HG03108 (cell line): Measurements from ENCODE around the gene EPHB2.
"Not testable (repeated sequence)": the region's sequence is repeated elsewhere in the genome, so short reads cannot be mapped to it uniquely, and the experiment has no call there.

Experiments
- ATAC-seq: cut with Tn5 transposase; IDR thresholded peaks from one replicate; pipeline ENCODE4 v1.9.1; 2021; ENCODE audit warnings: moderate library complexity; ENCODE audit not compliant: unreplicated experiment

The EPHB2 gene

GRCh38 chr1:22710701-22711049 is at the start of gene EPHB2:
EPHB2 (plus strand) TSS chr1:22710839; CDS start chr1:22710983, 144 bp downstream.
- ATAC-seq: no peak

DNA sequence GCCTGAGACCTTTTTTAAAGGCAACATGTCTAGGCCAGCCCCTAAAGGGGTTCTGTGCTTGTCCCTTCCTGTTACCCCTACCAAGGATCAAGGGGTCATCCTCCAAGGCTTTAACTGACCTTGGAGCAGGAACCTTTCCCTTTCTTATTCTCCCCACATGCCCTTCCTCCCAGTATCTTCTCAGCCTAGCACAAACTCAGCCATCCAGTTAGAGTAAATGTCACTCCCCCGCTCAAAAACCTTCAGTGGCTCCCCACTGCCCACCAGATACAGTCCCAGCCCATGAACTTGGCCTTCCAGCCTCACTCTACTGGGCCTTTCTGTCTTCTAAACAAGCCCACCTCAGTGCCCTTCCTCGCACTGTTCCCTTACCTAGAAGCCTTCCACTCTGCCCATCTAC is 48.8 kb upstream of the EPHB2 start:
- no peak for ATAC-seq

- ATAC-seq: no peak
Observed at GRCh38 chr1:22662318-22662717, 48.3 kb upstream of the EPHB2 start.

GRCh38 chr1:22662986-22663408 is 47.6 kb upstream of the EPHB2 start:
- ATAC-seq: no peak

- no peak for ATAC-seq
Observed at GRCh38 chr1:22665752-22666151, 44.9 kb upstream of the EPHB2 start.

DNA sequence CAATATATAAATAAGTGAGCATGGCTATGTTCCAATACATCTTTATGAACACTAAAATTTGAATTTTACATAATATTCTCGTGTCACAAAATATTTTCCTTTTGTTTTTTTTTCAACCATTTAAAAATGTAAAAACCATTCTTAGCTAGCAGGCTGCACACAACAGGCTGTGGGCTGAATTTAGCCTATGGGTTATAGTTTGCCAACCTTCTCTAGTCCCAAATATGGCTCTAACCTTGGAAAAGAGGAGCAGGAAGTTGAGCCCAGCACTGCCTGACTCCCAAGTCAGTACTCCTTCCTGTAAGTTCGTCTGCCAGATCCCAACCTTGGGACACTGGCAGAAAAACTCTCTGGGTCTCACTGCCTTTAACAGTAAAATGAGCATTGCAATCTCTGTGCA is 44.2 kb upstream of the EPHB2 start:
- no peak for ATAC-seq

- not testable (repeated sequence) for ATAC-seq
Observed at GRCh38 chr1:22668840-22669239, 41.8 kb upstream of the EPHB2 start.

GRCh38 chr1:22670352-22670975 is 40.2 kb upstream of the EPHB2 start:
- ATAC-seq: no peak

DNA sequence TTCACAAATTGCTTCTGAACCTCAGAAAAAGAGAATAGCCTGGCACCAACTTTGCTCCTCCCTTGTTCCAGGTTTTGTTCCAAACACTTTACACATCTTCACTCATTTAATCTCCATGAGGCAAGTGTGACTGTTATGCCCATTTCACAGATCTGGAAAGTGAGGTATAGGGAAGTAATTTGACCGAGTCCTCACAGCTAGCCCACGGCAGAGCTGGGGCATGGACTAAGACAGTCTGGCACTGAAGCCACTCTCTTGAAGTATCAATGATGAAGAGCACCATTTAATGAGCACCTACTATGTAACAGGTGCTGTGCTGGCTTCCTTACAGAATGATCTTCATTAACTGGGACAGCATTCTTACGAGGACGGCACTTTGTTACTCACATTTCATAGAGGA is 38.6 kb upstream of the EPHB2 start:
- ATAC-seq: no peak

DNA sequence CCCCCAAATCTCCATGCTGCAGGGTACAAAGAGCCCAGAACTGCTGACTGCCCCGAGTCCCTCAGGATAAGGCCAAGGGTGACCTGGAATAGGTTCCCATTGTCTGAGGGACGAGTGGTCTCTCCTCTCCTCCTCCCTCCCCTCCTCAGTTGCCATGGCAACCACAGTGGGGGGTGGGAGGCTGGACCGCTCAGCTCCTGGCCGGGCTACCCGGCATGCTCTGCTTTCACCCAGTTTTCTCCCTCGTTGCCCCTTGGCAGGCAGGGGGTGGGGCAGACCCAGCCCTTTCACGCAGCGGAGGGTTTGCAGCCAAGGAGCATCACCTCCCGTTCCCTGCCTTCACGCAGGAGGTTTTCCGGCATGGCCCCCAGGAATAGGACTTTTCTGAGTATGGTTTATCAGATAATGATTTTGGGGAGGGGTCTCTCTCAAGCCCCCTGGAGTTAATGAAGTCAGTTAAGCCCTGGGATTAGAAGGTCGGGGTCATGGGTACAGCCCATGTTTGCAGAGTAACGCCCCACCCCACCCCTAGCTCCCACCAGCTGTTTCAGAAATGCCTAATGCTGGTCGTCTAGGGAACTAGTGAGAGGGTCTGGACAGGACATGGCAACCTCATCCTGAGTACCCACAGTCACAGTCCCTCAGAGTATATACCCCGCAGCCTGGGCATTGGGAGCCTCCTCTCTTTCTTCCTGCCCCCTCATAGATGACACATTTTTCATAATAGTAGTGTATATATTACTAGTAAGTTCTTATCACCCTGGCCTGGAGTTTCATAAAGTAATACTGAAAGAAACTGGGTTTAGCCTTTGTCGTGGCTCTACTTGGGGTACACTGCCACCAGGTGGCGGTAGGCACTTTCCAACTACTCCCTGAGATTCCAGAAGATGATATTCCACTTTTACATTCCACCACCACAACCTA is 36.9 kb upstream of the EPHB2 start:
- ATAC-seq: no peak

- no peak for ATAC-seq
Observed at GRCh38 chr1:22674410-22674749, 36.3 kb upstream of the EPHB2 start.

DNA sequence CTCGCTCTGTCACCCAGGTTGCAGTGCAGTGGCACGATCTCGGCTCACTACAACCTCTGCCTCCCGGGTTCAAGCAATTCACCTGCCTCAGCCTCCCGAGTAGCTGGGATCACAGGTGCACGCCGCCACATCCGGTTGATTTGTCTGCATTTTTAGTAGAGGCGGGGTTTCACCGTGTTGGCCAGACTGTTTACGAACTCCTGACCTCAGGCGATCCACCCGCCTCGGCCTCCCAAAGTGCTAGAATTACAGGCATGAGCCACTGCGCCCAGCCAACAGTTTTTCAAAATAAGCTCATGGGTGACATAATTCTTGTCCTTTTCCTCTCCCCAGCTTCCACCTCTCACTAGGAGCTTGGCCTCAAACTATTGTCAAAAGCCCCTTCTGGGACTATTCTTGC is 34.5 kb upstream of the EPHB2 start:
- ATAC-seq: not testable (repeated sequence)

DNA sequence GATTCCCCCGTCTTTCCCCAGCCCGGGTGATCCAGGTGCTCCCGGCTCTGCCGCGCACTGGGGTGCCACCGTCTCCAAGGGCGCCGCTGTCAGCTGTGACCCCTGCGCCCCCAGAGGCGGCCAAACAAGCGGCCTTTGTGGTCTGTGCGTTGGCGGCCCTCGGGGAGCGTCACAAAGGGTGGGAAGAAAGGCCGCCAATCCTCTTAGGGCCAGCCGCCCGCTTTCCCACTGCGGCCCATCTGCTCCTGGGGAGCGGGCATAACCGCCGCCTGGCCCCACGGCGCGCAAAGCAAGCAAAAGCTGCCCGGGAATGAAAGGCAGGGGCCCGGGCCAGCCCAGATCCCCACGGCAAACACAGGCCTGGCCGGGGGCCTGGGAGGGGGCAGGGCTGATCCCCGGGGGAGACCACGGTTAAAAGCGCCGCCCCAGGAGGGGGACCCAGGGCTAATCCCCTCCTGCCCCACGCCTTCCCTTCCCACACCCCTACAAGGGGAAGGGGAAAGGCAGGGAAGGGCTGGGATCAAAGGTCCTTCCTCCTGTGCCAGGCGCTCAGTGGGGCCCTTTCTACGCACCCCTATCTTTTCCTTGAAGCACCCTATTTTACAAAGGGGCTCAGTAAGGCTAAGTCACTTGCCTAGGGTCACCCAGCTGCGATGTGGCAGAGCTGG is 33.6 kb upstream of the EPHB2 start:
- no peak for ATAC-seq

- ATAC-seq: no peak
Observed at GRCh38 chr1:22677931-22678896, 32.4 kb upstream of the EPHB2 start.

- no peak for ATAC-seq
Observed at GRCh38 chr1:22680726-22681125, 29.9 kb upstream of the EPHB2 start.

DNA sequence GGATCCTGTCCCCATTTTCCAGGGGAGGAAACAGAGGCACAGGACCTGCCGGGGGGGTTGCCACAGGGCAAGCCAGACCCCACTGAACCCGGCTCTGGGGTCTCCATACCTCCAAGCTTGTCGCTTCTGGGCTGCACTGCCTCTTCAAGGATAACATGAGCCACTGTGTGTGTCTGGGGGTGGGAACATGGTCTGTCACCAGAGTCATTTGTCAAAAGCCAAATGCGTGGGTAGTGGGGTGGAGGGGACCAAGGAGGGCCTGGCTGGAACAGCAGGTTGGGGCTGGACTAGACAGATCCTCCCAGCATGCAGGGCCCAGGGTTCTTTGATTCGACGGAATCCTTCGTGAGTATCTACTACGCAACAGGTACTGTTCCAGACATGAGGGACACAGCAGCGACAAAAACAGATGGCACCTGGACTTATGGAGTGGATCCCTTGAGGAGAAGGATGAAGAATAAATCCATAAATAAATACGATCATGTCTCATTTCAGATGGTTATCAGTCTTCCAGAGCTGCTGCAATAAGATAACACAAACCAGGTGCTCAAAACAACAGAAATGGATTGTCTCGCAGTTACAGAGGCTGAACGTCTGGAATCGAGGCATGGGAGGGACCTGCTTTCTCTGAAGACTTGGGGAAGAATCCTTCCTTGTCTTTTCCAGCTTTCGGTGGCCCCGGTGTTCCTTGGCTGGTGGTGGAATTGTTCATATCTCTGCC is 28.9 kb upstream of the EPHB2 start:
- no peak for ATAC-seq

DNA sequence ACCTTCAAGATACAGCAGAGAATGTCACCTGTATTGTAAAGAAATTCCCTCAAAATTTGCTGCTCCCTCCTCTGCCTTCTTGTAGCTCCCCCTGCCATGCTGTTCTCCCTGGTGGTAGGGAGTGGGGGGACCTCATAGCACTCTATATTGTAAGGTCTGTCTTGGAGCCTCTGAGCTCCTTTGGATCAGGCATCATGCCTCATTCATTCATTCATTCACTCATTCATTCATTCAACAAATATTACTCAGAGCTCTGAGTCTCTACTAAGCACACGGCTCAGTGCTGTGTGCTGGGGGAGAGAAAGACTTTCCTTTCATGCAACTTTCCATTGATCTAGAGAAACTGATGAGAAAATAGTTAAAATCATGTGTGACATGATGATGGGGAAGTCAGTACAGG is 27.1 kb upstream of the EPHB2 start:
- no peak for ATAC-seq

DNA sequence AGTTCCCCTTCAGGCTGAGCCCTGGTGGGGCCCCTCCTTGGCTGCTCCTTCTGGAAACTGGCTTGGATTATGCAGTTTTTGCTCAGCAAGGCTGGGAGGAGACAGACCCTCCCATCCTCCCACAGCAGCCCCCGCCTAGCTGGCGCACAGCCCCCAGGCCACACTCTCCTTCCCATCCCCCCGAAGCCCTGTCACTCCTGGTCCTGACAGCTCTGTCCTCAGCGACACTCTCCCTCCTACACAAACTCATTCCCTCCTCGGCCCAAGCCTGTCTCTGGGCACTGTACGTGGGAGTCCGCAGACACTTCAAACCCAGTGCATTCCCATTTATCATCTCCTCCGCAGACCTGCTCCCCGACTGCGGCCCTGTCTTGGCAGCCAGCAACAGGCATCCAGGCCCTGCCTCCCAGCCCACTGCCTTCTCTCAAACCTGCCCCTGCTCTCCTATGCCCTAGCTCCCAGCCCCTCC is 25.0 kb upstream of the EPHB2 start:
- no peak for ATAC-seq

- no peak for ATAC-seq
Observed at GRCh38 chr1:22687191-22687590, 23.4 kb upstream of the EPHB2 start.

GRCh38 chr1:22688466-22688865 is 22.2 kb upstream of the EPHB2 start:
- ATAC-seq: no peak
